Measurements from ENCODE around the gene LHX6.

DNA sequence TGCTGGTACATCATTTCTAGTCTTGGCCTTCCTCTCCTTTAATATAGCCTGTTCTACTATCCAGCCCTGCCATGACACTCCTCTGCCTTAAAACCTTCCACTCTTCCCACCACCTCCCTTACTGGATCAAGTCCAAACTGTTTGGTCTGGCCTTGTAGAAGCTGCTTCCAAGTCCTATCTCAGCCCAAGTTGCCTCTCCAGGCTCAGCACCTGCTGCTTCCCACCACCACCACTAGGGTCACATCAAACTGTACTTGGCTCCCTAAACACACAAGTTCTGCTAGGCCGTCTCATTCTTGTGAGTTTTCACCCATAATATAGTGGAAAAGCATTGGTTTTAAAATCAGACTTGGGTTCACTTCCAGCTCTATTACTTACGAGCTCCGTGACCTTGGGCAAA lies 70.6 kb downstream of the LHX6 start:
- TF ChIP-seq GATA3 (IDR thresholded peaks at IDR 0.05; ENCODE audit: low read depth, low read length) (no peak), GATA2 (IDR thresholded peaks at IDR 0.05; ENCODE audit: low read depth, low read length) (no peak)

Measured in SH-SY5Y (cell line).